GM12874 (cell line): ENCODE results near the gene NR6A1.

Experiments
- TF ChIP-seq, protein P1 (sequence below): IDR thresholded peaks from 2 replicates; pipeline ENCODE4 v1.5.1; 2011; ENCODE audit warnings: low read depth, mild to moderate bottlenecking, control low read depth, low read length, moderate library complexity; ENCODE audit not compliant: insufficient read depth

The NR6A1 gene

DNA sequence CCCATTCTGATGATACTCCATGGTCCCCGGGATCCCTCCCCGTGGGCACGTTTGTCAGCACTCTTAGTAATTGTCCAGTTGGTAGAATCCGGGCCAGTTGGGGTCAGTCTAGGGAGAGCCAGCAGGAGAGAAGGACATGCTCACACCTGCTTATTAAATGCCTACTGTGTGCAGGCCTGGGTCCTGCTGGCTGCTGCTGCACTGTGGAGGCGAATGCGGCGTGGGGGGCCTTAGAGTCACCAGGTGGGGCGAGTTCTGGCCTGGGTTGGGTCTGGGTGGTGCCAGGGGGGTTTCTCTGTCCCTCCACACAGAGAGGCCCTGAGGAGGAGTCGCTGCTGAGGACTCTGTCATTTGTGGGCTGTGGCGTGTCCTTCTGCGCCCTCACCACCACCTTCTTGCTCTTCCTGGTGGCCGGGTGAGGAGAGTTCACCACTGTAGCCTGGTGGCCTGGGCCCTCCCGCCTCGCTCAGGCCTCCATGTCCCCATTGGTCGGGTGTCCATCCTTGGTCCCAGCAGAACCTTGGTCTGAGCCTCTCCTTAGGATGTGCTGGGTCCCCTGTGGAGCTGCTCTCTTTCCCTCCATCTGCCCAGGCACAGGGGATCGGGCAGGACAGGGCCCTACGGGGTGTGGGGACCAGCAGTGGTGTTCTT, 303.6 kb downstream of the NR6A1 start:
- TF ChIP-seq, protein P1, sequence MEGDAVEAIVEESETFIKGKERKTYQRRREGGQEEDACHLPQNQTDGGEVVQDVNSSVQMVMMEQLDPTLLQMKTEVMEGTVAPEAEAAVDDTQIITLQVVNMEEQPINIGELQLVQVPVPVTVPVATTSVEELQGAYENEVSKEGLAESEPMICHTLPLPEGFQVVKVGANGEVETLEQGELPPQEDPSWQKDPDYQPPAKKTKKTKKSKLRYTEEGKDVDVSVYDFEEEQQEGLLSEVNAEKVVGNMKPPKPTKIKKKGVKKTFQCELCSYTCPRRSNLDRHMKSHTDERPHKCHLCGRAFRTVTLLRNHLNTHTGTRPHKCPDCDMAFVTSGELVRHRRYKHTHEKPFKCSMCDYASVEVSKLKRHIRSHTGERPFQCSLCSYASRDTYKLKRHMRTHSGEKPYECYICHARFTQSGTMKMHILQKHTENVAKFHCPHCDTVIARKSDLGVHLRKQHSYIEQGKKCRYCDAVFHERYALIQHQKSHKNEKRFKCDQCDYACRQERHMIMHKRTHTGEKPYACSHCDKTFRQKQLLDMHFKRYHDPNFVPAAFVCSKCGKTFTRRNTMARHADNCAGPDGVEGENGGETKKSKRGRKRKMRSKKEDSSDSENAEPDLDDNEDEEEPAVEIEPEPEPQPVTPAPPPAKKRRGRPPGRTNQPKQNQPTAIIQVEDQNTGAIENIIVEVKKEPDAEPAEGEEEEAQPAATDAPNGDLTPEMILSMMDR = no peak
